Stimulated activated naive CD4-positive, alpha-beta T cell (primary cell): ENCODE results near the gene RCAN2.

Source experiments
- DNase-seq, 6 experiments: peaks; one replicate each; lab custom pipeline; 2025; lab: John Stamatoyannopoulos, UW

The RCAN2 gene

DNA sequence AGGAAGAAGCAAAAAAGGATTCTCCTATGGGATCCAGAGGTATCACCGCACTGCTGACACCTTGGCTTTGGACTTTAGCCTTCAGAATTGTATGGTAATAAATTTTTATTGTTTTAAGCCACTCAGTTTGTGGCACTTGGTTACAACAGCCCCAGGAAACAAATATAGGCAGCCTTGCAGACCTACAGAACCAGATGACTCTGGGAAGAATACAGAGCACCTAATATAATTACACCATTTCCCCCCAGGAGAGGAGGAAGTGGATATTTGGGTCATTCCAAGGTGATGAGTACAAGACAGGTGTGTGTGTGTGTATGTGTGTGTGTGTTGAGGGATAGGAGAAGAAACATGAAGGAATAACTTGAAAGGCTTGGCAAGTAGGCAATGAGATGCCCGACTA lies 236.3 kb downstream of the RCAN2 start:
- DNase-seq: no peak

DNA sequence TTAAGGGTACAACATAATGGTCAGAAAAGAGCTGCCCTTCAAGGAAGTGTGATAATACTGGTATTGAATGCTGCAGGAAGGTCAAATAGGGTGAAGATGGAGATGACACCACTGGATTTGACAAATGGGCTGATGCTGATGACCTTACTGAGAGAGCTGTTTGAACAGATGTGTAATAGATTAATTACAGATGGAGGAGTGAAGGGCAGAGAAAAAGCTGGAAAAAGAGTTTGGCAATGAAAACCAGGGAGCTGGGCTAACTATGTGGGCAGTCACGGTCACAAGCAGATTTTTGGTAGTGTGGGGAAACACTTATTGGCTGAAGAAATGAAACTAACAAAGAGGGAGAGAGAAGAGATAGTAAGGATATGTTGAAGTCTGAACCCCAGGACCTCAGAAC lies 236.9 kb downstream of the RCAN2 start:
- DNase-seq: no peak

- no peak for DNase-seq
Measured at GRCh38 chr6:46251583-46252339, 239.5 kb downstream of the RCAN2 start.

GRCh38 chr6:46248143-46248542 lies 243.1 kb downstream of the RCAN2 start:
- no peak for DNase-seq

- no peak for DNase-seq
Measured at GRCh38 chr6:46246727-46247126, 244.5 kb downstream of the RCAN2 start.

- no peak for DNase-seq
Measured at GRCh38 chr6:46246081-46246480, 245.2 kb downstream of the RCAN2 start.

DNA sequence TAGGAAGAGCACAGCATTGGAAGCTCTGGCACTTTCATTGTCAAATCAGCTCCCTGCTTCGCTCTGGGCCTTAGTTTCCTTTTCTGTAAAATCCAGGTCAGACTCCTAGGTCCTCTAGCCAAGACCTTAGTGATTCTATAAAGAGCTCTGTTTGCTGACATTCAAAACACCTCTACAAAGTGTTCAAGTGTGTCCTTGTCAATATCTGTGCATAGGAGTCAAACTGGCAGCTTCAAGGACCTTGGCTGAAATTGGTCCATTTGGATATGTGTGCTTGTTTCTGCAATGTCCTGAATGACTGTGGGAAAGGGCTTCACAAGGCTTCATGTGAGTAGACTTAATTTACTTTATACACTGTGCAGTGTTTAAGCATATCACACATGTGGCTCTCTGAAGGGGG lies 246.6 kb downstream of the RCAN2 start:
- DNase-seq: no peak

DNA sequence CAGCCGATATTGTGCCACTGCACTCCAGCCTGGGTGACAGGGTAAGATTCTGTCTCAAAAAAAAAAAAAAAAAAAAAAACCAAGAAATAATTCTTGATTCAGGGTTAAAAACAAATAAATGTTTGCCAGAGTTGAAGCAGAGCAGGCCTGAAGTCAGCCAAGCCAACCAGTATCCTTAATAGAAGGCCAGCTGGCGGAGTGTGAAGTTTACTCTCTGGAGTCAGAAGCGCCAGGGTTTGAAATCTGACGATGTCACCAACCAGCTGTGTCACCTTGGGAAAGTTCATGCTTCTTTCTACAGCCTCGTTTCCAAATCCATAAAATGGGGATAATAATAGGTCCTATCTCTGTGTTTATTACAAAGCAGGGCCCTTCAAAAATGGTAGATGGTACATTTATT lies 247.5 kb downstream of the RCAN2 start:
- DNase-seq: no peak

GRCh38 chr6:46242921-46243320 lies 248.3 kb downstream of the RCAN2 start:
- no peak for DNase-seq

- no peak for DNase-seq
Measured at GRCh38 chr6:46240866-46241565, 250.2 kb downstream of the RCAN2 start.

GRCh38 chr6:46236752-46237151 lies 254.5 kb downstream of the RCAN2 start:
- DNase-seq: no peak

- no peak for DNase-seq
Measured at GRCh38 chr6:46235242-46235641, 256.0 kb downstream of the RCAN2 start.

DNA sequence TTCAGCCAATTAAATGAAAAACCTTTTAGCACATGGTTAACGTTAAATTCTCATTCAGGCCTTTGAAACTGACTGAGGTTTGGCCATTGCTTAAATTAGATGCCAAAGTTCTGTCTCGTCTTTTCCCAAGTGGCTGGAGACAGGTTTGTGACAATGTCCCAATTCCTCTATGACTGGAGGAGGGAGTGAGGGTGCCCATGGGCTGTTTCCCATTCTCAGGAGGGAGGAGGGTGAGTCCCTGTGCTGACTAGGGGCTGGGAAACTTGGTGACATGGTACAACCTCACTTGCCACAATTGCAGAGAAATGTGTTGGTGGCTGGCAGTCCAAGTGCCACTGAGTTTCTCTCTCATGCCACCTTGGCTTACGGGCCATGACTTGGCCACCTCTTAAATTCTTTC lies 256.5 kb downstream of the RCAN2 start:
- no peak for DNase-seq

GRCh38 chr6:46234156-46234556 lies 257.1 kb downstream of the RCAN2 start:
- no peak for DNase-seq

DNA sequence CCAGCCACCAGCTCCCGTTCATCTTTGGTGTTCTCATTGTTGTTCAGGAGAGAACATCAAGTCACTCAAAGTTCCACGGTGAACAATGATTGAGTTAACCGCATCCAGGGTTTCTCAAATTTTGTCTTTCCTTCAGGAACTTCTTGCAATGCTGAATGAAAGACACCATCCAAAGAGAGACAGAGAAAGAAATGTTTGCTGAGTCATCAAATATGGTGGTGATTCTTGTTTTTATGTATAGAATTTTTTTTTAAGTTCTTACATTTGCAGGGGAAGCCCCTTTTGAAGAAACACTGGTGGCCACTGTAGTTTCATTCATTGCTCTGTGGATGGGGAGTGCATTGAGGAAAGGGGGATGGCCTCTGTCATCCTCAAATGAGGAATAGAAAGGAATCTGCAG lies 258.1 kb downstream of the RCAN2 start:
- no peak for DNase-seq

GRCh38 chr6:46222286-46222685 lies 269.0 kb downstream of the RCAN2 start:
- DNase-seq: no peak

GRCh38 chr6:46221222-46221793 lies 269.9 kb downstream of the RCAN2 start:
- no peak for DNase-seq

DNA sequence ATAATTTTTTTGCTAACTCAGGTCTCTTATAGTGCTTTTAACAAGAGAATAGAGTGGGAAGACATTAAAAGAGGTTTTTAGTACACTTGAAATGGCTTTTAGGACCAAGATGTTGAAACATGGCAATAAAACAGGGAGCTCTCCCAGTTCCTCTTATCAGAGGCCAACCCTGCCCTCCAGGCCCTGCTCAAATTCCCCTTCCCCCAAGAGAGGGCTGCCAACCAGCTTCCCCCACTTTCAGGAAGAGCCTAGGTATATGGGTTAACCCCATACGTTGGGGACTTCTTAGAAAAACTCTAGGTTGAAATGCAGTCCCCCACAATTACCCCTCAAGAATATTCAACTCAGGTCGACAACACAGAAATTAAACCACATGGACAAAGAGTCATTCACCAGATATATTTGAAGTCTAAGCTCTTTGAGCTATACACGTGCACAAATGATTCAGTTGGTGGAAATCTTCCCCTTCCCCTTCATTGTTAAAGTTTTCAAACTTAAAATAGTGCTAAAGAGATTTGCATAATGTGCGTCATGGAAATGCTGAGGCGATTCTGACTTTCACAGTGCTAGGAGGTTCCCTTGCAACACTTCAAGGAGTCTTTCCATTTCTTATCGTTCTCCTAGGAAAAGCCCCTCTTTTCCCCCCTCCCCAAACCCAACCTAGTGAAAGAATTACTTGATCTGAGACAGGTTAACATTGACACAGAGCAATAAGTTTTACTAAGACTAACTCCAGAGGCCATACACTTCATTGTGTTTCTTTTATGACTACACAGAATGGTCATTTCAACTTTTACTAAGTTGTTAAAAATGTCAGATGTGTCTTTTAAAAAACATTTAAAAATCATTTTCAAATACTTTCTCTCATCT lies 270.7 kb downstream of the RCAN2 start:
- no peak for DNase-seq

GRCh38 chr6:46219661-46220060 lies 271.6 kb downstream of the RCAN2 start:
- no peak for DNase-seq

DNA sequence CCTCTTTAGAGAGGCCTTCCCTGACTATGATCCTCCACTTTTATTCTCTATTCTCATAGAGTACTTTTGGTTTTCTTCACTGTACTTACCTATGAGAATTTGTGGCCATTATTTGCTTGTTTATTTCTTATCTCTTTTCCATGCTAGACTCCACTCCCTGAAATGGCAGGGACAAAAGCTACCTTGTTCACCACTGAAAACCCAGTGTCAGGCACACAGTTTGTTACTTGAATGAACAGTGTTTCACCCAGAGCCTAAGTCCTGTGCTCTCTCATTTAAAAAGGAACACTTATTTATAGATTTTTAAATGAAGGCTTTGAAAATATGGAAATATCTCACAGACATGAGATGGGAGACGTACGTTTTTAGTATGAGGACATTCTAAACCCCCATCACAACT lies 272.8 kb downstream of the RCAN2 start:
- DNase-seq: no peak

- no peak for DNase-seq
Measured at GRCh38 chr6:46217671-46218131, 273.5 kb downstream of the RCAN2 start.

- DNase-seq: no peak
Measured at GRCh38 chr6:46216879-46217278, 274.4 kb downstream of the RCAN2 start.
